Left ventricle myocardium inferior (tissue), 1 donor: ENCODE data around the gene RNF8. TPM values are rescaled to one million over a fixed set of nuclear protein-coding genes. Genes with fewer than 3 reads are reported as not detected.
"Not testable (repeated sequence)": the region's sequence is repeated elsewhere in the genome, so short reads cannot be mapped to it uniquely, and the experiment has no call there.

Experiments used
- DNase-seq: peaks from one replicate; pipeline ENCODE4 v3.0.0-alpha.2; 2020
- H3K27ac ChIP-seq: fragments of 200-600 bp; replicated peaks from 2 replicates; pipeline ENCODE4 v1.8.0; 2021
- H3K27me3 ChIP-seq: fragments of 200-600 bp; 2 replicates; pipeline ENCODE4 v1.8.0; 2021; ENCODE audit warnings: low read depth
- H3K36me3 ChIP-seq: fragments of 200-600 bp; 2 replicates; pipeline ENCODE4 v1.8.0; 2021
- H3K4me1 ChIP-seq: fragments of 200-600 bp; 2 replicates; pipeline ENCODE4 v1.8.0; 2021
- H3K4me3 ChIP-seq: fragments of 200-600 bp; 2 replicates; pipeline ENCODE4 v1.8.0; 2021; ENCODE audit warnings: mild to moderate bottlenecking, moderate library complexity
- H3K9me3 ChIP-seq: fragments of 200-600 bp; replicated peaks from 2 replicates; pipeline ENCODE4 v1.8.0; 2021
- CTCF ChIP-seq: fragments of 200-600 bp; IDR thresholded peaks from 2 replicates; pipeline ENCODE4 v1.8.0; 2021; ENCODE audit warnings: antibody characterized with exemption, mild to moderate bottlenecking, borderline replicate concordance
- intact Hi-C: fragments of 100-400 bp; cut with micrococcal nuclease; formaldehyde crosslinking; loops from one replicate; pipeline ENCODE4 v1.11.0; 2022
- total RNA-seq: library from RNA; stranded (reverse); fragmentation: NEBNext Ultra II Directional; extraction: Animal tissue kit (Norgen Biotek cat#: 25700); gene quantifications from one replicate; pipeline ENCODE4 v1.2.1, GENCODE V29; 2021
- donor health status: DM: no; HTN: yes; CAD: no; lungs with severe emphysema.

RNF8 gene
- total RNA-seq, 1 donor from 2014 or later: 16.1 TPM

DNA sequence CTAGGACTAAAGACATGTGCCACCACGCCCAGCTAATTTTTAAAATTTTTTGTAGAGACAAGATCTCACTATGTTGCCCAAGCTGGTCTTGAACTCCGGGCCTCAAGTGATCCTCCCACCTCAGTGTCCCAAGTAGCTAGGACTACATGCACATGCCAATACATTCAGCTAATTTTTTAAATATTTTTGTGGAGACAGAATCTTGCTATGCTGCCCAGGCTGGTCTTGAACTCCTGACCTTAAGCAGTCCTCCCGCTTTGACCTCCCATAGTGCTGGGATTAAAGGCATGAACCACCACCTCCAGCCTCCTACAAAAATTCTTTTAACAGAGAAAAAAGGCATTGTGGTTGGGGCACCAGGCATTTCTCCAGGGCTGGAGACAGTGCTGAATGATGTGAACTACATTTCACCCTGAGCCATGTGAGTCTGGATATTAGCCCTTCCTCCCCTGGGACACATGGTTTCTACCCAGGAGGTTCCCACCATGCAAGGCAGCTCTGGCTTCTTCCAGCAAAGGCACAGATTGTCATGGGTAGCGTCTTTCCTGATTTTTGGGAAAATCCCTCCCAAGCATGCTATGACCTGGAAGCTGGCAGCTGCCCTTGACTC lies 42.9 kb downstream of the RNF8 start:
- no peak for TF ChIP-seq CTCF
- Histone ChIP-seq H3K4me1 (peaks cover 5% of the 10 kb centered on the region), H3K4me3 (no peak overlapping the region), H3K27ac (no peak overlapping the region), H3K36me3 (peaks cover 9% of the 10 kb centered on the region), H3K27me3 (no peaks in the 10 kb centered on the region), H3K9me3 (no peaks in the 10 kb centered on the region)
- intact Hi-C loops: no loop called here
- DNase-seq: no peak

- DNase-seq: no peak
- no peak for TF ChIP-seq CTCF
- H3K4me3 ChIP-seq: no peak overlapping the region
- H3K36me3 ChIP-seq: no peaks in the 10 kb centered on the region
- intact Hi-C loops: no loop called here
- no peaks in the 10 kb centered on the region for H3K9me3 ChIP-seq
- H3K27me3 ChIP-seq: no peaks in the 10 kb centered on the region
- H3K27ac ChIP-seq: no peak overlapping the region
- H3K4me1 ChIP-seq: peaks cover 11% of the 10 kb centered on the region
Observed at GRCh38 chr6:37399131-37399530, 45.3 kb downstream of the RNF8 start.

DNA sequence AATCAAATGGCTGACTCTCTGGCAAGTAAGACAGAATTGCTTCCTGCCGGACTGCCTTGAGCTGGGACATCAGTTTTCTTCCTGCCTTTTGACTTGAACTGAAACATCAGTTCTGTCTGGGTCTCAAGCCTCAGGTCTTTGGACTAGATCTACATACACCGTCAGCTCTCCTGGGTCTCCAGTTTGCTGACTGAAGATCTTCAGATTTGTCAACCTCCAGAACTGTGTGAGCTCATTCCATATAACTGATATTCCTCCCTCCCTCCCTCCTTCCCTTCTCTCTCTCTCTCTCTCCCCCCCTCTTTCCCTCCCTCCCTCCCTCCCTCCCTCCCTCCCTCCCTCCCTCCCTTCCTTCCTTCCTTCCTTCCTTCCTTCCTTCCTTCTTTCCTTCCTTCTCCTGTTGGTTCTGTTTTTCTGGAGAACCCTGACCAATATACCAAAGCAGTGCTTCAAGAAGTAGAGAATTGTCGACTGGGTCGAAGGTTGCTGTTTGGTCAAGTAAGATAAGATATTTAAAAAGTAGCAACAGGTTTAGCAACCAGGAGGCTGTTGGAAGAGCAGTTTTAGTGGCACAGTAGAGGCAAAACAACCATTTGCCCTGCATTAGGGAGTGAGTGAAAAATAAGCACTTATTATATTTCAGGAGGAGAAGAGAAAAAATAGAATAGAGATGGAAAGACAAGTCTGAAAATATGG lies 46.2 kb downstream of the RNF8 start:
- intact Hi-C loops: no loop called here
- H3K27me3 ChIP-seq: no peaks in the 10 kb centered on the region
- TF ChIP-seq CTCF: no peak
- no peak overlapping the region for H3K27ac ChIP-seq
- no peaks in the 10 kb centered on the region for H3K36me3 ChIP-seq
- no peak overlapping the region for H3K4me3 ChIP-seq
- no peaks in the 10 kb centered on the region for H3K9me3 ChIP-seq
- no peak for DNase-seq
- H3K4me1 ChIP-seq: peaks cover 11% of the 10 kb centered on the region

- H3K36me3 ChIP-seq, DNase-seq, H3K4me3 ChIP-seq, intact Hi-C loops, H3K27me3 ChIP-seq, H3K9me3 ChIP-seq: not testable (repeated sequence)
- H3K27ac ChIP-seq: peak overlapping the region; percentile 52
- H3K4me1 ChIP-seq: peaks cover 11% of the 10 kb centered on the region
Observed at GRCh38 chr6:37401658-37402057, 47.9 kb downstream of the RNF8 start.

DNA sequence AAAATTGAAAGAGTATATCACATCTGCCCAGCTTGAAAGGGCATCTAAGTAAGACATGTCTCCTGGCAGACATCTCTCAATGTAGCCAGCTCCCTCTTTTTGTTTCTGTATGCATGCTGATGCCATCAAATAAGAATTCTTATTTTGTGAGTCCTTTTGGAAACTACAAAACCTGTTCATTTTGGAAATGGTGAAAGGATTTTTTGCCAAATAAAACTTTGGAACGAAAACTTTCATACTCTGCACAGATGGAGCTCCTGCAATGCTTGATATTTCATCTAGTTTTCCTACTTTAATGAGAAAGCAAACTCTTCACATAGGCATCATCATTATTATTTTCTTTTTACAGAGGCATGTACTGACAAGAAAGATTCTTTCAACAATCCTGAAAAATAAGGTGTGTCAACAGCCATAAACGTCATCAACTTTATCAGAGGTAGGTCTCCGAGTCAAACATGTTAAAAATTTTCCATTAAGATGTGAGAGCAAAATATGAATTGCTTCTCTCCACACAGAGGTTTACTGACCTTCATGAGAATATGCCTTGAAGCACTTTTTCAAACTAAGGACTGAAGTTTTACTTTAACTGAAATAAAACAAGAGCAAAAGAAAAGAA lies 53.1 kb downstream of the RNF8 start:
- Histone ChIP-seq H3K36me3 (no peaks in the 10 kb centered on the region), H3K4me3 (no peak overlapping the region), H3K4me1 (peaks cover 4% of the 10 kb centered on the region), H3K27me3 (no peaks in the 10 kb centered on the region), H3K27ac (no peak overlapping the region), H3K9me3 (no peaks in the 10 kb centered on the region)
- TF ChIP-seq CTCF: no peak
- intact Hi-C loops: no loop called here
- DNase-seq: no peak

GRCh38 chr6:37407948-37408347 lies 54.2 kb downstream of the RNF8 start:
- intact Hi-C loops: no loop called here
- H3K4me3 ChIP-seq: no peak overlapping the region
- no peaks in the 10 kb centered on the region for H3K27me3 ChIP-seq
- H3K36me3 ChIP-seq: no peaks in the 10 kb centered on the region
- no peak overlapping the region for H3K27ac ChIP-seq
- no peak for TF ChIP-seq CTCF
- H3K4me1 ChIP-seq: no peaks in the 10 kb centered on the region
- no peak for DNase-seq
- no peaks in the 10 kb centered on the region for H3K9me3 ChIP-seq
